Amniotic epithelial cell (primary cell): ENCODE data around the gene GALM.
A peak's percentile ranks its signal among the peaks of the same experiment; 100 is the strongest.
"Not testable (repeated sequence)": the region's sequence is repeated elsewhere in the genome, so short reads cannot be mapped to it uniquely, and the experiment has no call there.

Experiments
- DNase-seq: peaks from one replicate; pipeline ENCODE4 v3.0.0-alpha.2; 2010; ENCODE audit warnings: low read depth

Gene GALM

GRCh38 chr2:38711558-38711957 is 45.6 kb downstream of the GALM start:
- DNase-seq = no peak

DNA sequence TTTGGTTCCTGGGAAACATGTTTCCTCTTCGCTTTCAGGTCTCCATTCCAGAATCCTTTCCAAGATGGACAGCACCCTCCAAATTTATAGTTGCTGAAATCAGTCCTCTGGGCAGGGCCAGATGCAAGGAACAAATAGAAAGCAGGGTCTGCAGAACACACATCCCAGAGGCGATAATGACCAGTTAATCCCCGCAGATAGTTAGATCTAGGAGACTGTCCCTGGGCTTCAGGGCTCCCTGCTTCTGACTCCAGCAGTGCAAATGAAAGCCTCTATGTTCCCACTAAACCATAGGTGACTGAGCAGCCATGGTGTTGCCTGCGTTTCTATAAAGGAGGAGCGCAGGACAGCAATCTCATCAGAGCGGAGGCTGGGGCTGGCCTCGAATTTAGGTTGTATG is 46.5 kb downstream of the GALM start:
- DNase-seq = no peak

GRCh38 chr2:38712871-38713270 is 47.0 kb downstream of the GALM start:
- DNase-seq = no peak

DNA sequence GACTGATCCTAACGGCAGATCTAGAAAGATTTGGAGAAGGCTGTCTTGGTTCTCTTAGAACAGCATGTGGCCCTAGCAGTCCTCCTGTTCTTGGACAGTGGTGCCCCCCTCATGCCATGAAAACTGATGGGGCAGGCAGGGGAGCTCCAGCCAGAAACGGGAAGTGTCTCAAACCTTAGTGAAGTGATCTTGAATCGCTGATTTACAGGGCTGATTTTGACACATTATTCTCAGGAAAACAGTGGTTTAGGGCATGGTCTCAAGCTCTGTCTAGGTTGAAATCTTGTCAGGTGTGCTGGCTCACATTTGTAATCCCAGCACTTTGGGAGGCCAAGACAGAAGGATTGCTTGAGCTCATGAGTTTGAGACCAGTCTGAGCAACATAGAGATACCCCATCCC is 47.4 kb downstream of the GALM start:
- DNase-seq = no peak

- not testable (repeated sequence) for DNase-seq
Measured at GRCh38 chr2:38714941-38715340, 49.0 kb downstream of the GALM start.

DNA sequence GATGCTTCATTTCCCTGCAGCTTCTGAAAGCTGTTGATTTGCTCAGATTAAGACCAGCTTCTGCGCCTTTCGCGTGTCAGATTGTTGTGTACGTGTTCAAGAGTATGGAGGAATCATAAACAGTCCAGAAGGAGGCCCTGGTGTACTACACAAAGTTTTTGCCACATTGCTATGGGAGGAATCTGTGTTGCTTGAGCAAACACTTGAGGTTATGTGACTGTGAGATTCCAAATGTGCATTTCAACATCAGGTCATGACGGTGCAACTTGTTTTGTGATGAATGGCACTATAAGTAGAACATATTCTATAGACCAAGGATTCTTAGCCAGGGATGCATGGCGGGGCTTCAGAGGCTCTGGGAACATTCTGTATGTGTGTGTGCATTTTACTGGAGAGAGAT is 50.3 kb downstream of the GALM start:
- DNase-seq = peak; percentile 97

- DNase-seq = no peak
Measured at GRCh38 chr2:38718601-38719000, 52.7 kb downstream of the GALM start.

GRCh38 chr2:38719706-38720105 is 53.8 kb downstream of the GALM start:
- DNase-seq = no peak

DNA sequence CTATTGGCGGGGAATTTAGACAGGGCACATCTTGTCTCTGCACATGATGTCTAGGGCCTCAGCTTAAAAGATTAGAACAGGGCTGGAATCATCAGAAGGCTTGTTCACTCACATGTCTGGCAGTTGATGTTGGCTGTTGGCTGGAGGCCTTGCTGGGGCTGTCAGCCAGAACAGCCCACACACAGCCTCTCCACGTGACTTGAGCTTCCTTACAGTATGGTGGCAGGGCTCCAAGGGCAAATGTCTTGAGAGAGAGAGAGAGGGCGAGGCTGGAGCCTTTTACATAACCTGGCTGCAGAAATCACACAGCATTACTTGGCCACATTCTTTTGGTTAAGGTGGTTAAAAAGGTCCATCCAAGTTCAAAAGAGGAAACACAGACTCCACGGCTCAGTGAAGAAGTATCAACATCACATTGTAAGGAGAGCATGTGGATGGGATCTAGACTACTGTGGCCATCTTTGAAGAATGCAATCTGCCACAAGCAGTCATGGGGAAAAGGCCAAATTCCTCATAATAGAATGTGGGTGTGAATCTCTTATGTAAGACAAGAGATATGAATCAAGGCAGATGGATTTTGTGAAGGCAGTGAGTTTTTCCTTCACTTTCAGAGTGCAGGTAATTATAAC is 54.8 kb downstream of the GALM start:
- DNase-seq = peak; percentile 99

- DNase-seq = no peak
Measured at GRCh38 chr2:38722271-38723061, 56.6 kb downstream of the GALM start.

DNA sequence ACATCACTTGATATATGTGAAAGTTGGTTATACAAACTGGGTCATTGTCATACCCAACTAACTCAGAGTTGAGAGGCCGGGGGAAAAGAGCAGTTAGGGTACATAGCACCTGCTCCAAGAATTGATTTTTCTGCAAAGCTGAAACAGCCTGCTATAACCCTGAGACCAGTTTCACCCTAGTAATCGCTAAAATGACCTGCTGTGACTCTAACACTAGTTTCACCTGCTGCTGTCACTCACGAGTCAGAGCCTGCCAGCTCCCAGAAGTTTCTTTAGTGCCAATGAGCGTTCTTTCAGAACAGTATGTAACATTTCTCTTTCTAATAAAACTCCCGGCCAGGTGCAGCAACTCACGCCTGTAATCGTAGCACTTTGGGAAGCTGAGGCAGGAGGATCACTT is 57.3 kb downstream of the GALM start:
- no peak for DNase-seq

DNA sequence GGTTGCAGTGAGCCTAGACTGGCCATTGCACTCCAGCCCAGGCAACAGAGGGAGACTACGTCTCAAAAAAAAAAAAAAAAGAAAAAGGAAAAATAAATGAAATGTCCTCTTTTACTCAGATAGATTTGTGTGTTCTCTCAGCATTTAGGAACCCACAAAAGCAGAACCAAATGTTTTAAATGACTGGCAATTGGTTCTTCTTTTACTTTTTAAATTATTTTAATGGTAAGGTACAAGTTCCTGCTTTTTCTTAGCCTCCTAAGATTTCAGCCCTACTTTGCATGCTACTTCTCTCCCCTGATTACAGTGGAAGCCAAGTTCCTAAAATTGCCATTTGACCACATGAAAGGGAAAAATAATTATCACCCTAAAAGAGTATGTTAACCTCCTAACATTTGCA is 61.7 kb downstream of the GALM start:
- DNase-seq = no peak

DNA sequence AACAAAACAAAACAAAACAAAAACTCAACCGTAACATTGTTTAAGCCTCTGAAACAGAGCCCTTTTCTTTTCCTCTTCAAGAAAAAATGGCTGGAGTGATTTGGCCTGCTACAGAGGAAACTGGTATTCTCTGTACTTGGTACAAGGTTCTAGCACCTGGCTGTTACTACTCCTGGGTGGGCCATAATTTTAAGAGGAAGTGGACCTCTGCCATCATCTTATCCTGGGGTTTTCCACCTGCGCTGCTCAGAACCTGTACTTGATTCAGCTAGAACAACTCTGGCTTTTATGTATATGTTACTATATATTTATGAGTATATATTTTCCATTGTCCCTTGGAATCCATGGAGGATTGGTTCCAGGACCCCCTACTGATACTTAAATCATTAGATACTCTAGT is 62.8 kb downstream of the GALM start:
- DNase-seq = no peak

GRCh38 chr2:38731090-38731489 is 65.2 kb downstream of the GALM start:
- DNase-seq = no peak

DNA sequence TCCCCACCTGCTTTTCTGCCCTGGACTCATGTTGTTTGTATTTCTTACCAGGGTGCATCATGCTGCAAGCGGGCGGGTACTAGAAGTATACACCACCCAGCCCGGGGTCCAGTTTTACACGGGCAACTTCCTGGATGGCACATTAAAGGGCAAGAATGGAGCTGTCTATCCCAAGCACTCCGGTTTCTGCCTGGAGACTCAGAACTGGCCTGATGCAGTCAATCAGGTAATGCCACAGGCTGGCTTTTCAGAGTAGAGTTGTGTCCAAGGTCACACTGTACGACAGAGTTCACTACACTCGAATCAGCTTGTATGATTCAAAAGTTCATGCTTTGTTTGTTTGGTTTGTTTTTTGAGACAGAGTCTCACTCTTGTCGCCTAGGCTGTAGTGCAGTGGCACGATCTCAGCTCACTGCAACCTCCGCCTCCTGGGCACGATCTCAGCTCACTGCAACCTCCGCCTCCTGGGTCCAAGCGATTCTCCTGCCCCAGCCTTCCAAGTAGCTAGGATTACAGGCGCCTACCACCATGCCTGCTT is 65.8 kb downstream of the GALM start:
- DNase-seq = no peak

DNA sequence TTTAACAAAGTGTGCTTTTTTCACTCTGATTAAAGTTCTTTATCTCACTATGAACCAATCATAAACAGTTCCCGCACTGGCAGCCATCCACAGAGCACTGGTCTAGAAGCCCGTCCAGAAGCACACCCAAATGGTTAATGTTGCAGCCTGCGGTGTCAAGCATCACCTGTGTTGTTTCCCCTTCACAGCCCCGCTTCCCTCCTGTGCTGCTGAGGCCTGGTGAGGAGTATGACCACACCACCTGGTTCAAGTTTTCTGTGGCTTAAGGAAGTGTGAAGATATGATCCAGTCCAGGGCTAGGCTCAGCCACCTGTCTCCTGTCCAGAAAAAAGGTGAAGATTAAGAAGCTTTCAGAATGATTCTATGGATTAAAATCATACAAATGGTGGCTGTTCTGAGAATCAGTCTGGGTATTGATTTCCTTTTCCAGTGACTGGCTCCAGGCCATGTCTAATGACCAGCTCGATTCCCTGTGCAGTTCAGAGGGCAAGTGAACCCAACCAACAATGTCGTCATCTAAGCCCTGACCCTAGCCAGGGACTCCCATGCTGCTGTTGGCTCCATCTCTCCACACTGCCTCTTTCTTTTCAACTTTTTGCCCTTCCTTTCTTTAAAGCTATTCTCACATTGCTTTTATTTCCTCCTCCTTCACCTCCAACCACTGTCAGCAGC is 67.5 kb downstream of the GALM start:
- no peak for DNase-seq

DNA sequence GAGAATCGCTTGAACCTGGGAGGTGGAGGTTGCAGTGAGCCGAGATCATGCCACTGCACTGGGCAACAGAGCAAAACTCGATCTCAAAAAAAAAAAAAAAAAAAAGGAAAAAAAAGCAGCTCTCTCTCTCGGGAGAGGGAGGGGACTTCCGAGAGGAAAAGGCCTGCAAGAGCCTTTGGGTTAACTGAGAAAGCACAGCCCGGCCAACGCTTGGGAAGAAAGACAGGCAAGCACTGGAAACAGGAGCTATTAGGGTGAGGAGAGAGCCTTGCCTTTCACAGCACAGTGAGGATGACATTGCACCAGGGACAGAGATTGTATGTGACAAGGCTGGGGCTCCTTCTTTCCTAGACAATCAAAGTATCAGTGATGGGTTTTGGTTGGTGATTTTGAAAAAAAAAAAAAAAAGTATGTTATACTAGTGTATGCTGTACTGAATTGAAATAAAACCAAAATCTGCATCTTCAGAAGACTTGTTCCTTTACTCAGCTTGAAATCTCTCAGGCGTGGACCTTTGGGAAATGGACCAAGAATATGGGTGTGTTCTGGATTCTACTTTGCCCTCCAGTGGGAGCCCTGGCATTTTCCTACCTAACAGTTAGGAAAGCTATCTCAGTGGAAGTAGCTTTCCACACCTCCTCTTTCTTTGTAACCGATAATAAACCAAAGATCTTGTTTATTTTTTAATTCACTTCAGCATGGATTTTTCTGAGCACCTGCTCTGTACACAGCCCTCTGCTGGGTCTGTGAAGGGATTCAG is 68.6 kb downstream of the GALM start:
- no peak for DNase-seq

DNA sequence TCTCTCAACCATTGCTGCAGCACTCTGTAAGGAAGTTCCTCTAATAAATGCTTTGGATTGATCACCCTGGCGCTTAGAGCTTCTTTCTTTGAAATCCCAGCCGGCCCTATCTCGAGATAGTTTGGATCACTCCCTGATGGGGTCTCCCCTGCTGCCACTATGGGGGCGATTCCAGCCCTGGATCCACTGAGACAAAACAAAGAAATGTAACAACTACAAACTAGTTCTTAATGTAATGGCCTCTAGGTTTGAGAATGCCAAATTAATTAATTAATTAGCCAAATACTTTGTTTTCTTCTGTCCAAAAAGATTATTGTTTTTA is 70.0 kb downstream of the GALM start:
- no peak for DNase-seq

DNA sequence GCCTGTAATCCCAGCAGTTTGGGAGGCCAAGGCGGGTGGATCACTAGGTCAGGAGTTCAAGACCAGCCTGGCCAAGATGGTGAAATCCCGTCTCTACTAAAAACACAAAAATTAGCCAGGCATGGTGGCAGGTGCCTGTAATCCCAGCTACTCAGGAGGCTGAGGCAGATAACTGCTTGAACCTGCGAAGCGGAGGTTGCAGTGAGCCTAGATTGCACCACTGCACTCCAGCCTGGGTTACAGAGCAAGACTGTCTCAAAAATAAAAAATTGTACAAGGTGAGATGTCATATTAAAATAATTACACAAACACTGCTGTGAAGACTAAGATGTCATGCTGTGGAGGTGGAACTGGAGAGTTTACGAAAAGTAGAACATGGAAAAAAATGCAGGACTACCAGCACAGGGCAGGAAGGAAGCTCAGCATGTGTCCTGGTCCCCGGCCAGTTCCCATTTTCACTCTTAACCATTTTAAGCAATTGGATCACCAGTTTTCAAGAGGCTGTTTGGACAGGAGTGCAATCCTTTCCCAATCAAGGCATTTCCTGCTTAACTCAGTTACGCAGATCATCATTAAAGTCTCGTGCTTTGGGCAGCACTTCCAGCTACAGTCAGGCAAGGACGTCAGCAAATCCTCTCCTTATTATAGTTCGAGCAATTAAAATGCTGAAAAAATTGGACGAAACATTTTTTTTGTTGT is 71.2 kb downstream of the GALM start:
- DNase-seq = not testable (repeated sequence)

DNA sequence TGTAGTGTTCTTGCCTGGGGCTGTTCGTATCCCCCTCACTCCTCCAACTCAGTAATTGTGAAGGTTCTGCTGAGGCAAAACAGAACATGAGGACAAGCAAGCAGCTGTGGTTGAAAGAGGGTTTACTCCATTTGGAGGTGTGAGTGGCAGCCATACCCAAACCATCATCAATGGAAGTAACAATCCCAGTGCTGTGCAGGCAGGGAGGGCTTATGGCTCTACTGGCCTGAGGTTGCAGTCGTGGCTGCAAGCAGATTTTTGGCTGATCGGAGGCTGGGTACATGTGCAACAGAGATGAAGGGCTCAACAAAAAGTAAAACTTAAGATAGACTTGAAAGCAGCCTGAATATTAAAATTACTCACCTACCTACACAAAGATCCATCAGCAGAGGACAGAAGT is 72.0 kb downstream of the GALM start:
- no peak for DNase-seq

DNA sequence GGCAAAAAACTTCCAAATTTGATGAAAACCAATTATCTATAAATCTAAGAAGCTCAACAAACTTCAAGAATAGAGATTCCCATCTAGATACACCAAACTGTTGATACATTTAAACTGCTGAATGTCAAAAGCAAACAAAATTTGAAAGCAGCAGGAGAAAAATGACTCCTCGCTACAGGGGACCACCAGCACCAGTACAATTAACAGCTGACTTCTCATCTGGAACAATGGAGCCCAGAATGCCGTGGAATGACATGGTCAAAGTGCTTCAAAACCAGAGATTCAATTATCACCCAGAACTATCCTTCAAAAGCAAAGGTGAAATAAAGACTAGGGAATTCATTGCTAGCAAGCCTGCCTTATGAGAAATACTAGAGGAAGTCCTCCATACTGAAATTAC is 73.6 kb downstream of the GALM start:
- no peak for DNase-seq
